Kidney (tissue), 14 donors: Measurements from ENCODE around the gene TNRC6C. TPM values are rescaled to one million over a fixed set of nuclear protein-coding genes. Genes with fewer than 3 reads are reported as not detected.

ENCODE experiments used
- DNase-seq, 5 donors: peaks; one replicate each; pipeline ENCODE4 v3.0.0-alpha.2; 2013 to 2020
- FAIRE-seq: peaks from 2 replicates; lab custom pipeline; 2012; peaks lifted over from hg19 to GRCh38; lab: Jason Lieb, UNC
- H3K27ac ChIP-seq, 2 donors: one replicate each; pipeline ENCODE4 v1.7.0; 2013; ENCODE audit warnings: low read depth in 2 of 2, low read length in 2 of 2, inconsistent platforms in 1 of 2
- H3K27me3 ChIP-seq: one replicate; pipeline ENCODE4 v1.7.1; 2013; ENCODE audit warnings: low read length, inconsistent platforms; ENCODE audit not compliant: control insufficient read depth, insufficient read depth
- H3K36me3 ChIP-seq, 3 donors: one replicate each; pipeline versions ENCODE4 v1.7.0 to v1.7.1; 2013; ENCODE audit warnings: low read length in 3 of 3, control low read depth in 1 of 3, inconsistent platforms in 1 of 3; ENCODE audit not compliant: insufficient read depth in 3 of 3, control insufficient read depth in 2 of 3
- H3K4me1 ChIP-seq, 3 donors: one replicate each; pipeline versions ENCODE4 v1.7.0 to v1.7.1; 2013; ENCODE audit warnings: low read length in 3 of 3, inconsistent platforms in 1 of 3, low read depth in 1 of 3; ENCODE audit not compliant: control insufficient read depth in 2 of 3, insufficient read depth in 2 of 3
- H3K4me3 ChIP-seq, 3 donors: one replicate each; pipeline versions ENCODE4 v1.7.0 to v1.8.1; 2013; ENCODE audit warnings: low read length in 3 of 3, control low read depth in 1 of 3, inconsistent platforms in 1 of 3
- H3K9ac ChIP-seq, 3 donors: one replicate each; pipeline versions ENCODE4 v1.7.0 to v1.7.1; 2013; ENCODE audit warnings: low read length in 3 of 3, control low read depth in 1 of 3, inconsistent platforms in 1 of 3
- H3K9me3 ChIP-seq, 3 donors: one replicate each; pipeline versions ENCODE4 v1.7.0 to v1.7.1; 2013; ENCODE audit warnings: low read length in 3 of 3, control low read depth in 1 of 3, inconsistent platforms in 1 of 3; ENCODE audit not compliant: control insufficient read depth in 2 of 3, insufficient read depth in 1 of 3
- CTCF ChIP-seq: IDR thresholded peaks from 3 replicates; pipeline ENCODE4 v1.5.1; 2012; ENCODE audit warnings: mild to moderate bottlenecking, moderate library complexity, borderline replicate concordance; ENCODE audit not compliant: insufficient read depth; ENCODE audit errors: extremely low read depth
- intact Hi-C: fragments of 100-400 bp; cut with DNase I; formaldehyde crosslinking; loops from one replicate; pipeline ENCODE4 v1.11.1; 2022
- polyA plus RNA-seq: library from polyadenylated mRNA; stranded (reverse); fragments of 350-450 nt; fragmentation: Illumina TruSeq; extraction: RNeasy Lipid Tissue Mini Kit (QIAGEN cat#74804); gene quantifications from one replicate; pipeline ENCODE4 v1.2.3, GENCODE V29; 2014; ENCODE audit warnings: low read depth, low replicate concordance; ENCODE audit not compliant: insufficient read depth
- total RNA-seq: library from RNA; stranded (reverse); fragmentation: NEBNext Ultra II Directional; extraction: Animal tissue kit (Norgen Biotek cat#: 25700); gene quantifications from one replicate; pipeline ENCODE4 v1.2.1, GENCODE V29; 2021
- donor health status: control.
- donor health status: control.
- donor health status: control.
- donor health status: control.
- donor health status: control.
- donor health status: DM: yes; HTN: yes; CAD: no.
- donor health status: Normal renal cell carcinoma (clear cell type).

TNRC6C gene
- total and polyA plus RNA-seq, 2 donors from 2014 or later, result 1.9 to 29.4 TPM

- Histone ChIP-seq H3K27ac (no peak overlapping the region), H3K27me3 (no peaks in the 10 kb centered on the region), H3K4me1 (no peaks in the 10 kb centered on the region), H3K36me3 (no peaks in the 10 kb centered on the region), H3K4me3 (no peak overlapping the region), H3K9ac (no peak overlapping the region), H3K9me3 (no peaks in the 10 kb centered on the region)
- DNase-seq (no peak), FAIRE-seq (no peak)
- no peak for TF ChIP-seq CTCF
- intact Hi-C loops, result no loop called here
Measured at GRCh38 chr17:78023042-78023441, 64.5 kb downstream of the TNRC6C start.

- H3K9ac ChIP-seq, result no peak overlapping the region
- no peaks in the 10 kb centered on the region for H3K36me3 ChIP-seq
- H3K27ac ChIP-seq, result no peak overlapping the region
- H3K4me1 ChIP-seq, result no peaks in the 10 kb centered on the region
- intact Hi-C loops, result no loop called here
- FAIRE-seq (no peak), DNase-seq (no peak)
- H3K9me3 ChIP-seq, result no peaks in the 10 kb centered on the region
- H3K4me3 ChIP-seq, result no peak overlapping the region
- H3K27me3 ChIP-seq, result no peaks in the 10 kb centered on the region
- no peak for TF ChIP-seq CTCF
Measured at GRCh38 chr17:78026381-78026780, 67.9 kb downstream of the TNRC6C start.

- no peak for FAIRE-seq
- no peaks in the 10 kb centered on the region for H3K36me3 ChIP-seq
- TF ChIP-seq CTCF, result no peak
- DNase-seq, result no peak
- no peaks in the 10 kb centered on the region for H3K27me3 ChIP-seq
- intact Hi-C loops, result no loop called here
- no peak overlapping the region for H3K27ac ChIP-seq
- no peaks in the 10 kb centered on the region for H3K9me3 ChIP-seq
- H3K9ac ChIP-seq, result no peak overlapping the region
- H3K4me1 ChIP-seq, result no peaks in the 10 kb centered on the region
- H3K4me3 ChIP-seq, result no peak overlapping the region
Measured at GRCh38 chr17:78027121-78027520, 68.6 kb downstream of the TNRC6C start.

- DNase-seq, result no peak
- no peak for TF ChIP-seq CTCF
- no peak overlapping the region for H3K27ac ChIP-seq
- no peak overlapping the region for H3K4me3 ChIP-seq
- intact Hi-C loops, result no loop called here
- H3K36me3 ChIP-seq, result peaks cover 0 to 1% (median 0%) of the 10 kb centered on the region in 3 donors
- no peak for FAIRE-seq
- no peaks in the 10 kb centered on the region for H3K4me1 ChIP-seq
- H3K27me3 ChIP-seq, result no peaks in the 10 kb centered on the region
- no peaks in the 10 kb centered on the region for H3K9me3 ChIP-seq
- H3K9ac ChIP-seq, result no peak overlapping the region
Measured at GRCh38 chr17:78029697-78030096, 71.2 kb downstream of the TNRC6C start.
